ENCODE data around the gene TRPC4AP. TPM values are rescaled to one million over a fixed set of nuclear protein-coding genes. Genes with fewer than 3 reads are reported as not detected.
"Not testable (repeated sequence)": the region's sequence is repeated elsewhere in the genome, so short reads cannot be mapped to it uniquely, and the experiment has no call there.

The TRPC4AP gene
- total RNA-seq, 1 experiment from 2014 or later = 57.2 TPM

- no peak for DNase-seq (ENCODE audit: low spot score)
These were observed 33.5 kb downstream of the TRPC4AP start for GRCh38 chr20:35059110-35059509.

- DNase-seq (ENCODE audit: low spot score) = no peak
These were observed 36.9 kb downstream of the TRPC4AP start for GRCh38 chr20:35055445-35056276.

GRCh38 chr20:35054814-35055213, 37.8 kb downstream of the TRPC4AP start:
- DNase-seq (ENCODE audit: low spot score) = no peak

- not testable (repeated sequence) for DNase-seq (ENCODE audit: low spot score)
These were observed 40.0 kb downstream of the TRPC4AP start for GRCh38 chr20:35052616-35053015.

- DNase-seq (ENCODE audit: low spot score) = no peak
These were observed 42.7 kb downstream of the TRPC4AP start for GRCh38 chr20:35049776-35050352.

- no peak for DNase-seq (ENCODE audit: low spot score)
These were observed 43.9 kb downstream of the TRPC4AP start for GRCh38 chr20:35048739-35049138.

- DNase-seq (ENCODE audit: low spot score) = no peak
These were observed 50.3 kb downstream of the TRPC4AP start for GRCh38 chr20:35042268-35042667.

GRCh38 chr20:35040646-35041045, 52.0 kb downstream of the TRPC4AP start:
- no peak for DNase-seq (ENCODE audit: low spot score)

GRCh38 chr20:35039846-35040489, 52.6 kb downstream of the TRPC4AP start:
- DNase-seq (ENCODE audit: low spot score) = no peak

GRCh38 chr20:35039146-35039545, 53.5 kb downstream of the TRPC4AP start:
- DNase-seq (ENCODE audit: low spot score) = peak; percentile 92

- DNase-seq (ENCODE audit: low spot score) = no peak
These were observed 58.5 kb downstream of the TRPC4AP start for GRCh38 chr20:35034145-35034544.

- DNase-seq (ENCODE audit: low spot score) = no peak
These were observed 62.5 kb downstream of the TRPC4AP start for GRCh38 chr20:35030136-35030535.

- no peak for DNase-seq (ENCODE audit: low spot score)
These were observed 65.3 kb downstream of the TRPC4AP start for GRCh38 chr20:35027301-35027700.

- no peak for DNase-seq (ENCODE audit: low spot score)
These were observed 67.5 kb downstream of the TRPC4AP start for GRCh38 chr20:35025116-35025515.

GRCh38 chr20:35023624-35024023, 69.0 kb downstream of the TRPC4AP start:
- DNase-seq (ENCODE audit: low spot score) = no peak

- no peak for DNase-seq (ENCODE audit: low spot score)
These were observed 70.8 kb downstream of the TRPC4AP start for GRCh38 chr20:35021831-35022230.

GRCh38 chr20:35021063-35021462, 71.5 kb downstream of the TRPC4AP start:
- DNase-seq (ENCODE audit: low spot score) = no peak

GRCh38 chr20:35020108-35020928, 72.3 kb downstream of the TRPC4AP start:
- no peak for DNase-seq (ENCODE audit: low spot score)

- no peak for DNase-seq (ENCODE audit: low spot score)
These were observed 73.8 kb downstream of the TRPC4AP start for GRCh38 chr20:35018590-35019371.

- DNase-seq (ENCODE audit: low spot score) = no peak
These were observed 75.3 kb downstream of the TRPC4AP start for GRCh38 chr20:35017099-35017835.

Measured in HT-29 (cell line).